HG02642 (cell line): ENCODE data around the gene BSPRY.
"Not testable (repeated sequence)": the region's sequence is repeated elsewhere in the genome, so short reads cannot be mapped to it uniquely, and the experiment has no call there.

Experiments
- ATAC-seq: cut with Tn5 transposase; IDR thresholded peaks from one replicate; pipeline ENCODE4 v1.9.1; 2021; ENCODE audit warnings: mild to moderate bottlenecking; ENCODE audit not compliant: unreplicated experiment, poor library complexity

BSPRY gene

GRCh38 chr9:113340011-113340699, 9.2 kb upstream of the BSPRY start, which contains the start of gene WDR31:
TSS of gene WDR31 (minus strand) at chr9:113340275. CDS start at chr9:113332022, 8,253 bp downstream.
- ATAC-seq = peak; percentile 99

DNA sequence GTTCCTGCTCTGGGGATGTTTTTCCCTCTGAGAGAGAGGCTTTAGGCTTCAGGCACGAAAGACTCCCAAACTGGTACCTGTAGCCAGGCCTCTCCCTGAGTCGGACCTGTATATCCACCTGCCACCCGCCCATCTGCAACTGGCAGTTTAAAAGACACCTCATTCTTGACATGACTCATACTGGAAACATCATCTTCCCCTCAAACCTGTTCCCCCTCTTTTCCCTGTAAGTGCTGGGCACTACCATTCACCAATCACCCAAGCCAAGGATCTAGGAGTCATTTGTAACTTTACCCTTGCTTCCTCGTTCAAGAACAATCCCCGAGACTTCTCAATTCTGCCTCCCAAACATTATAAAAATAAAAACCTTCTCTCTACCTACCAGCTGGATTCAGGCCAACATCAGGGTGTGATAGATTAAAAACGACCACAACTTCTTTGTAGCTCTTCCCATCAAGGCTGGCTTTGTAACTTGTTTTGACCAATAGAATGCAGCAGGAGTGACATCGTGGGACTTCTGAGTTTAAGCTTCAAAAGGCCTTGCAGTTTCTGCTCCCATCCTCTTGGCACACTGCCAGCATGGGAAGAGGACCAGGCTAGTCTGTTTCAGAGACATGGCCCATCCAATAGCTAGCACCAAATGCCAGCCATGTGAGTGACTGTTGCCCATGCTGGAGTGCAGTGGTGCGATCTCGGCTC, 7.5 kb upstream of the BSPRY start:
- no peak for ATAC-seq

- no peak for ATAC-seq
These were observed 5.6 kb upstream of the BSPRY start for GRCh38 chr9:113343732-113344231.

GRCh38 chr9:113345190-113345589, 4.2 kb upstream of the BSPRY start:
- ATAC-seq = no peak

DNA sequence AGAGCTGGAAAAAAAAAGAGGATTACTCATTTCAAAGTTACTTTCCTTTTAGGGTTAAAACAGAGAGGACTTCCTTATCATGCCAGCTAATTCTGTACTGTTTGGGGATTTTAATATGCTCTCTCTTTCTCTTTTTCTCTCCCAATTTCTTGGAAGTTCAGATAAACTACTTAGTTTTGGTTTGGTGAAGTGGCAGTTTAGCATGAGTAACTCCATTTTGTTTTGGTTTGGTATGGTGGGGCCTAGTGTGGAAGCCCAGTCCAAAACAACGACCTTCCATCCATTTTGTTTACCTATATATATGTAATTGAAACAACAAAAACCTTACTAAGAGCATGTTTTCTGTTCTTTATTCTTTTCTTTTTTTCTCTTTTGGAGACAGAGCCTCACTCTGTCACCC, 3.7 kb upstream of the BSPRY start:
- no peak for ATAC-seq

GRCh38 chr9:113348437-113348836, 904 bp upstream of the BSPRY start:
- no peak for ATAC-seq

- no peak for ATAC-seq
These were observed 286 bp upstream of the BSPRY start for GRCh38 chr9:113349066-113349444.

GRCh38 chr9:113350107-113350661, 843 bp downstream of the BSPRY start:
- peak; percentile 21 for ATAC-seq

DNA sequence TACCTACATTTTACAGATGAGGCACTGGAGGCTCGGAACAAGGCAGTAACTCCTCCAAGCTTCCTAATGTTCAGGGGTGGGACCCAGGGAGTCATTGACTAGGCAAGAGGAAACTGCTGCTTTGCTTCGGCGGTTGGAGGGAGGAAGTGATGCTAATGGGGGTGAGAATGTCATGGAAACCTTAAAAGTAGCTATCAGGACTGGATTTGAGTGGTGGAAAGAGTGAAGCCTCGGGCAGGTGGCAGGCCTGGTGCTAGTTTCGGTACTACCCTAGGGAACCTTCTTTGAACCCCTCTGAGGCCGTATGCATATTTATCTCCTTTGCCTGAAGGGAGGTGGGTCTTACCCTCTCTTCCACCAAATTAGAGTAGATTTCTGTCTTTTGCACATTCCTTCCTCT, 1.6 kb downstream of the BSPRY start:
- no peak for ATAC-seq

DNA sequence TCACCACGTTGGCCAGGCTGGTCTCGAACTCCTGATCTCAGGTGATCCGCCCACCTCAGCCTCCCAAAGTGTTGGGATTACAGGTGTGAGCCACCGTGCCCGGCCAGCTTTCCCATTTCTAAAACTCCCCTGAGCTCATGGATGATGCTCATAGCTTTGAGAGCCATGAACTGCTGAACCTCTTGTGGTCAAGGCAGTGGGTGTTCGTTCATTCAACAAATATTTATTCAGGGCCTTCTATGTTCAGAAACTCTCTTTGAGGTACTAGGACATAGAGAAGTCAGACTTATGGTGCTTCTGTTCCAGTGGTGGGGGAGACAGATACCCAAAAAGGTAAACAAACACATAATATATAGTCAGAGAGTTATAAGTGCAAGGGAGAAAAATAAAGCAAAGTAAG, 2.7 kb downstream of the BSPRY start:
- no peak for ATAC-seq

DNA sequence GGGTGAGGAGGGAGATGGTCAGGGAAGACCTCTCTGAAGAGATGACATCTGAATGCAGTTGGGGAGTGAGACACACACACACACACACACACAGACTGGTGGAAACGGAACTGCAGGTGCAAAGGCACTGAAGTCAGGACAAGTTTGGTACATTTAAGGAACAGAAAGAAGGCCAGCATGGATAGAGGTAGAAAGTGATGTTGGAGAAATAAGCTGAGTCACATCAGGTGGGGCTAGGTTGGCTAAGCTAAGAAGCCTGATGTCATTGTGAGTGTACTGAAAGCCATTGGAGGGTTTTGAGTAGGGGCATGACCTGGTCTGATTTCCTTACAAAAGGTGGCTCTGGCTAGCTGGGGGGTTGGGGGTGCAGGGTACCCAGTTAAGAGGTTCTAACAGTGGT, 3.1 kb downstream of the BSPRY start:
- ATAC-seq = no peak

- ATAC-seq = no peak
These were observed 5.8 kb downstream of the BSPRY start for GRCh38 chr9:113355040-113355596.

DNA sequence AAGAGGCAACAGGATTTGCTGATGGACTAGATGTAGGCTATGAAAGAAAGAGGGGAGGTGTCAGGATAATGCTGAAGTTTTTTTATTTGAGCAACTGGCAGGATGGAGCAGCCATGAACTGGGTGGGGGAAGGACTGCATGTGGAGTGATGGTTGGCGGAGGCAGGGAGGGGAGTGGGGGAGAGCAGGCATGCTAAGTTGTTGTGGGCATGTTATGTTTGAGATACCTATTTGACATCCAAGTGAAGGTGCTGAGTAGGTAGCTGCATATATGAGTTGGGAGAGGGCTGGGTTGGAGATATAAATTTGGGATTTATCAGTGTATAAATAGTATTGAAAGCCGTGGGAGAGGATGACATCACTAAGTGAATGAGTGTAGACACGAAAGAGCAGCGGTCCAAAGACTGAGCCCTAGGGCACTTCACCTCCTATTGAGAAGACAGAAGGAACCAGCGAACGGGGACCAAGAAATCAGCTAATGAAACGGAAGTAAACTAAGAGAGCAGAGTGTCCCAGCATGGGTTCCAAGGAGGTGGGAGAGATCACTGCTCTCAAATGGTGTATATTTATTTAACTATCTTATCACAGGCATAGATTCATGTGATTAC, 7.4 kb downstream of the BSPRY start:
- no peak for ATAC-seq

DNA sequence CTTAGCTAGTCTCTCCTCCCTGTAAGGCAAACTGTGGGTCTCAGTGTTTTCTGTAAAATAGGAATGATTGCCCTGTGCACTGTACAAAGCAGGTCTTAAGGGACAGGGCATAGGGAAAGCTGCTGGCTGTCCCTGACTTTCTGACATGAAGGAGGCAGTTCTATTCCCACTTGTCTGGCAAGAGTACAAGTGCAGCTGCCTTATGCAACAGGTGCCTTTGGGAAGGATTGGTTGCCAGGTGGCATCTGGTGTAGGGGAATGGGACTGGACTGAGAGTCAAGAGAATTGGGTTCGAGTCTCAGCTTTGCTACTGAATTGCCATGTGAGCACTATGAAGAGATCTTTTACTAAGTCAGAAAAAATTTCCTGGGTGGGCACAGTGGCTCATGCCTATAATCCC, 10.0 kb downstream of the BSPRY start:
- ATAC-seq = no peak

DNA sequence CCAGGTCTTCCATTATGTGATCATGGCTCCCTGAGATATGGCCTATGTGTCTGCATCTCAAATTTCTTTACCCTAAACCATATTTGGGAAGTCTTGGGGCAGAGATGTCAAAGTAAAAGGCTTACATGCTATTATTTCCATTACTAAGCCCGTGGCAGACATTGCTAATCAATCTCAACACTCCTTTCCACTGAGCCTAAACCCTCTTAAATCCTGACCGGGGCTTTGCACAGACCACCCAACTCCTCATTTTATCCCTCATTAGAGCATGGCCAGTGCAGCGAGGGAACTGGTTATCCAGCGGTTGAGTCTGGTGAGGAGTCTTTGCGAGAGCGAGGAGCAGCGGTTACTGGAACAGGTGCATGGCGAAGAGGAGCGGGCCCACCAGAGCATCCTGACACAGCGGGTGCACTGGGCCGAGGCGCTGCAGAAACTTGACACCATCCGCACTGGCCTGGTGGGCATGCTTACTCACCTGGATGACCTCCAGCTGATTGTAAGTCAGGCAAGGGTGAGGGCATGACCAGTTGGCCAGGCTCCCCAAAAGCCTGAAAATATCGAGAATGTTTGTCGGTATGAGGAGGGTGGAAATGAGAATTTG, 11.0 kb downstream of the BSPRY start:
- ATAC-seq = no peak

GRCh38 chr9:113361304-113362018, 12.1 kb downstream of the BSPRY start:
- ATAC-seq = no peak

- no peak for ATAC-seq
These were observed 14.0 kb downstream of the BSPRY start for GRCh38 chr9:113363336-113363735.

DNA sequence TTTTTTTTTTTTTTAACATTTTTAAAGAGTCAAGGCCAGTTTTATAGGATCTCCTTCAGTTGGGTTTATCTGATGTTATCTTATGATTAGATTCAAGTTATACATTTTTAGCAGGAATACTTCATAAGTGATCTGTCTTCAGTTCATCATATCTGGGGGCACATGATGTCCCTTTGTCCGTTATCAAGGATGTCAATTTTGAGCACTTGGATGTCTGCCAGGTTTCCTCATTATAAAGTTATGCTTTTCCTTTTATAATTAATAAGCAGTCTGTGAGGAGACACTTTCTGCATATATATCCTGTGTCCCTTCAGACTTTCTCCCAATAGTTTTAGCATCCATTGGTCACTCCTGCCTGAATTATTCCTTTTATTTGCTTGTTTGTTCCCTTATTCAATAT, 15.6 kb downstream of the BSPRY start:
- no peak for ATAC-seq

DNA sequence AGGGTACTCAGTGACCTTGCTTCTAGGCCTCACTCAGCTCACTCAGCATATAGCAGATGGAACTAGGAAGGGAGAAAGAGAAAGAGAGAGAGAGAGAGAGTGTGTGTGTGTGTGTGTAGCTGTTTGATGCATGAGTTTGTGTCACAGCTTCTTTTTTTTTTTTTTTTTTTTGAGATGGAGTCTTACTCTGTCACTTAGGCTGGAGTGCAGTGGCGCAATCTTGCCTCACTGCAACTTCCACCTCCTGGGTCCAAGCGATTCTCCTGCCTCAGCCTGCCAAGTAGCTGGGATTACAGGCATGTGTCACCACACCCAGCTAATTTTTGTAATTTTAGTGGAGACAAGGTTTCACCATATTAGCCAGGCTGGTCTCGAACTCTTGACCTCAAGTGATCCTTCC, 16.3 kb downstream of the BSPRY start:
- ATAC-seq = not testable (repeated sequence)
